Activated CD4-positive, alpha-beta T cell treated with anti-CD3 and anti-CD28 coated beads, Interleukin-2, amount 50 U/mL, for 24 hours (primary cell): ENCODE data around the gene METTL1.

Experiments used
- DNase-seq, 2 donors: peaks; one replicate each; pipeline ENCODE4 v3.0.0-alpha.2; 2020; ENCODE audit warnings: low read depth in 1 of 2, low spot score in 1 of 2

The METTL1 gene

DNA sequence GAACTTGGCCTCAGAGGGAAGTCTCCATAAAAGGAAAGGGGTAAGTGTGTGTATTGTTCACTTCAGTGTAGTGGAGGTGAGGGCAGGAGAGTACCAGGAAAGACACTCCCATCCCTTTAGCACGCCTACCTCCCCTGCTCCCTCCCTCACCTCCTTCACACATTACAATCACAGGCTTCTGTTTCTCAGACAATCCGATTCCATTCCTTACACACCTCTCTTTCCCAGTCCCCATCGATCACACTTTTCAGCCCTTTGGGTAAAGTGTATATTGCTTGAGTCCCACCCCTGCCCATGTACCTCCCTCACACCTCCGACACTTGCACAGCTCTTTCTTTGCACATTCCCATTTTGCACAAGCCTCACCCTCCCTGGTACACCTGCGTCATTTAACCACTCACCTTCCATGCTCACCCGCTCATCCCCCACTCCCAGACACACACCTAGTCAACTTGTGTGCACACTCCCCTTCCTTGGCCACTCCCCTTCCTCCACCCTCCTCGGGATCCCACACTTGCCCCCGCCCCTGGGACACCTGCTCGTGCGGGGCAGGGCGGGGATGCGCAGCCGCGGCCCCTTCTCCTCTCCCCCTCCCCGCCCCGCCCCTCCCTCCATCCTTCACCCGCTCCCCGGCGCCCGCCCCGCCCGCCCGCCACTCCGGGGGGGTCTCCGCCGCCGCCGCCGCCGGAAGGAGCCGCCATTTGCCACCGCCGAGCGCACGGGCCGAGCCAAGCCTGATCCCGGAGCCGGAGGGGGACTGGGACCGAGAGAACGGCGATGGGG is 17.3 kb downstream of the METTL1 start, which contains the start of gene MARCHF9:
TSS of gene MARCHF9 (plus strand) at position 693 of the 783 bp plus-strand sequence. CDS start 426 bp downstream, outside the sequence.
- peak; percentile 53 to 82 for DNase-seq

DNA sequence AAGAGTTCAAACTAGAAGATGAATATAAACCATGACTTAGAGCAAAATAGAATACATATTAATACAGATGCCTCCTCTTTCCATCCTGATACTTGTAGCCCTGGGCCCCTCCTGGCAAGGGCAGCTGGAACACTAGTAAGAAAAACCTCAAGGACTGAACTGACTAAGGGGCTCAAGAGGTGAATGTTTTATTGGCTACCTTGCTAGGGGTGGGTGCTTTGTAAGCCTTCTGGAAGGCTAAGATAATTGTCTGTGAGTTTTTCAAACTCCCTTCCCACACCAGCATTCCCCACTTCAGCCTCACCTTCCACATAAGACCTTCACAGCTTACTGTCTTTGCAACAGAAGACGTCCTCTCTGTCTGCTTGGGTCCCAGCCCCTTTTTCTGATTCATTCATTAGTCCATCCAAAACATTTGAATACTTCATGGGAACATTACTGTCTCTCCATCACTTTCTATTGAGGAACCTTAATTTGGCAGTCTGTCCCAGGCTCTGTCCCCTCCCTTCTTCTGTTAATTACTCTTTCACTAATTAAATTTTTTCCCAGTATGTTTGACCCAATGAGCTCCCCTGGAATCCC is 18.1 kb downstream of the METTL1 start:
- no peak for DNase-seq

GRCh38 chr12:57752668-57753000 is 19.3 kb downstream of the METTL1 start:
- DNase-seq, result no peak

DNA sequence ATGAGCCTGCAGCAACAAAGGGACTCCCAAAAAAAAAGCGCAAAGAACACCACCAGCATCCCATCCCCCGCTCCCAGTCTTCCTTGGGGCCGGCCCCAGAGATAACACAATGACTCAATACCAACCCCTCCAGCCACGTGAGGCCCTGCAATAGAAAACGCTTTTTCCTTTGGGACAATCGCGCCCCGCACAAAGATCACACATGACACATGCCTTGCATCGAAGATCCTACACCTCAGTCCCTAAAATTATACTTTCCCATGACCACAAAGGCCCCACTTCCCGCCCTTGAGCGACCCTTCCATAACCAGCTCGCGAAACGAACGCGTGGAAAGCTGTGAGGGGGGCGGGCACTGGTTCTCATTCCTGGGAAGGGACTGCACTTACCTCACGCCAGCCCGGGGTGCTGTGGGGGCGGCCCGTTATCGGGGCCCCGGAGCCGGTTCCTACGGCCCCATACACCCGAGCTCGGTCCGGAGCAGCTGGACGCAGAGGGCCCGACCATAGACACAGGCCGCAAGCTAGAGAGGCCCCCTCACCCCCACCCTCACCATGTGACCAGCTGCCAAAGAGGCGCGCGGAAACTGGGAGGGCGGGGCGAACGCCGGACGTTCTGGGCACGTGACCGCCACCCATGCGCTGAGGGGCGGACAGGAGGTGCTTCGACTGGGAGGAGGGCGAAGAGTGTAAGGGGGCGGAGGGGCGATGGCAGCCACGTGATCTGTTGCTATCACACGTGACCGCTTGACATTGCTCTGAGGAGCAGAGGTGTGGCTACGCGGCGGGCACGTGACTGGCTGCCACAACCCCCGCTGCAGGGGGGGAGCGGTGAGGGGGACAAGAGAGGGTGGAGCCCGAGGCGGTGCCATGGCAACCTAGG is 19.9 kb downstream of the METTL1 start, which contains the start of gene CDK4:
TSS of gene CDK4 (minus strand) at position 523 of the 880 bp plus-strand sequence. CDS start 593 bp downstream, outside the sequence.
- peak; percentile 90 to 98 for DNase-seq

DNA sequence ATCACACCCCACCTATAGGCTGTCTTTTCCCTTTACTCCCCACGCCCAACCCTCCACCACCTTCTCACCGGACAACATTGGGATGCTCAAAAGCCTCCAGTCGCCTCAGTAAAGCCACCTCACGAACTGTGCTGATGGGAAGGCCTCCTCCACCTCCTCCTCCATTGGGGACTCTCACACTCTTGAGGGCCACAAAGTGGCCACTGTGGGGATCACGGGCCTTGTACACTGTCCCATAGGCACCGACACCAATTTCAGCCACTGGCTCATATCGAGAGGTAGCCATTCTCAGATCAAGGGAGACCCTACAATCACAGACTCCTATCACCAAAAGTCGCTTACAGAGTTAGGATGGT is 20.5 kb downstream of the METTL1 start:
- DNase-seq, result no peak

GRCh38 chr12:57750561-57751431 is 21.1 kb downstream of the METTL1 start:
- DNase-seq, result no peak

- DNase-seq, result no peak
These were observed 22.8 kb downstream of the METTL1 start for GRCh38 chr12:57749061-57749460.

GRCh38 chr12:57746025-57746424 is 25.9 kb downstream of the METTL1 start:
- no peak for DNase-seq

DNA sequence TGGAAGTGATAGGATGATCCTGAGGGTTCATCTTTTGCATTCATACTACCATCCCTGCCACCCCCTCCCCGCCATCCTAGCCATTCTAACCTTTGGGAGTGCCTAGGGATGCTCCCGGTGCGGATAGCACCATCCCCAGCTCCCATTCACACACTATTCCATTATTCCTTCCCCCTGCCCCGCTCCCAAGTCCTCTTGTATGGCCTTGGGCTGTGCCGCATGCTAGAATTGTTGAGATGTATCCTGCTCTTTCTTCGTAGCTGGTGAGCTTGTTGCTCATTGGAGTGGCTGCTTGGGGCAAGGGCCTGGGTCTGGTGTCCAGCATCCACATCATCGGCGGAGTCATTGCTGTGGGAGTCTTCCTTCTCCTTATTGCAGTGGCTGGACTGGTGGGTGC is 26.4 kb downstream of the METTL1 start:
- no peak for DNase-seq

GRCh38 chr12:57744777-57745484 is 27.0 kb downstream of the METTL1 start, which contains the start of gene TSPAN31:
TSPAN31 (plus strand) TSS chr12:57745039; CDS start chr12:57745155, 116 bp downstream.
- peak; percentile 86 to 97 for DNase-seq

DNA sequence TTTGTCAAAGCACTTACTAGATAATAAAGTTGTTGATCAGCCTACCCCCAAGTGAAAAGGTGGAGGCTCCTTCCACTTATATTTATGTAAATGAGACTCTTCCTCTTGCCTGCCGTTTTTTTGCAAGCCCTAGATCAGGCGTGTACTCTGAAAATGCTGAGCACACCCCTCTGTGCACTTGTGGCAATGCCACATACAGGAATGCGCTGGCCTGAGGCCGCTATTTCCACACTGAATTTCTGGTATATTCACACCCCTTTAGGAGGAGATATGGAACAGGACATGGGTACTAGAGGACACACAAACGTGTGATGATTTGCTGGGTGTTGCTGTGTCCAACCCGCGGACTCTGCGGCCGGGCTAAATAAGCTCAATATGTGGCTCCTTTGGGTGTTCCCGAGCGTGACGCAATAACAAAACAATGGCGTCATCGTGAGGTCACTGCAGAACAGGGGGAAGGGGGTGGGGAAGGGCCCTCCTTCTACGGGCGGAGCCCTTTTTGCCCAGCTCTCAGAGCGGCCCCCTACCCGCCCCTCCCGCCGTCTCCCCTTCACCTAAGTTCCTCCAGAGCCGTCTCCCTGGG is 27.6 kb downstream of the METTL1 start:
- peak; percentile 66 to 69 for DNase-seq

DNA sequence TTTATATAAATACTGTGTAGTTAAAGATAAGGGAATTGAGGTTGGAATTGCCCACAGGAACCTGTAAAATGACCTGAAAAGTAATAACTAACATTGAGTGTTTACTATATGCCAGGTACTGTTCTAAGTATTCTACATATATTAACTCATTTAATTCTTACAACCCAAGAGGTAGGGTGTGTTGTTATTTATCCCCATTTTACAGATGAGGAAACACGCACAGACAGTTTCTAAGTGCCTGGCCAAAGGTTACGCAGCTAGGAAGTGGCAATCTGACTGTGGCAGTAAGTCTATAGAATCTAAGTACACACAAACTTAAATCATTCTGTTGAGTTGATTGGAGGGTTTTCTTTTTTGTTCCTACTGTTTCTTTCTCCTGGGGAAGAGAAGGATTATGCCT is 28.1 kb downstream of the METTL1 start:
- DNase-seq, result no peak

- peak in 1 of 2 donors; percentile 70 for DNase-seq
These were observed 29.8 kb downstream of the METTL1 start for GRCh38 chr12:57741844-57742738.

- no peak for DNase-seq
These were observed 30.5 kb downstream of the METTL1 start for GRCh38 chr12:57741413-57741789.

DNA sequence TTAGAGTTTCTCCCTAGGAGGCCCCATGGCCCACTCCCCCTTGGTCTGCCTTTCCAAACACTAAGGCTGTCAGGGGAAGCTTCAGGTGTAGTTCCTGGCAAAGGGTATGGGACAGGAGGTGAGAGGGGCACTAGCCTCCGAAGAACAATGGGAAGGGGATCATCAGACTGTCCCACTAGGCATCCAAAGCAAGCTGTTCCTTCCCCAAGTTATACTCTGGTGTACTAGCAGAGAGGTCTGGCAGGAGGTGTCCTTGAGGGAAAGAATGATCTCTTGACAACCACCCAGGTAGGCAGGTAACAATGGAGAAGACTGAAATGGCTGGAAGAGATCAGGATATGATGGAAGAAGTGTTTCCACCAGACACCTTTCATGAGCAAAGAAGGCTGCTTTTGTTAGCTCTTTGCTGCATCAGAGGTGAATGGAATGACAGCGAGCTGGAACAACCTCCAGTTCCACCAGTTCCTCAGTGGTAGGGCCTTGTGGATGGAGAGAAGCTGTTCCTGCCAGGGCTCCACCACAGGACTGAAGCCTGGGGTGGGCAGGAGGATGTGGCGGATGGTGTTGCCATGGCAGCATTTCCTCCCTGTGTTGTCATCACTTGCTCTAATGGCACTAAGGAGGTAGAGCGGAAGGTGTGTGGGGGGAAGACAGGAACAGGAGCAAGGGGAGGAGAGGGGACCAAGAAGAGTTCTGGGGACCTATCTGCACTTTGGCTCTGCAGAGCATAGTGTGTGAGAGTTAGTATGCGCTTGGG is 31.1 kb downstream of the METTL1 start:
- DNase-seq, result peak in 1 of 2 donors; percentile 68

DNA sequence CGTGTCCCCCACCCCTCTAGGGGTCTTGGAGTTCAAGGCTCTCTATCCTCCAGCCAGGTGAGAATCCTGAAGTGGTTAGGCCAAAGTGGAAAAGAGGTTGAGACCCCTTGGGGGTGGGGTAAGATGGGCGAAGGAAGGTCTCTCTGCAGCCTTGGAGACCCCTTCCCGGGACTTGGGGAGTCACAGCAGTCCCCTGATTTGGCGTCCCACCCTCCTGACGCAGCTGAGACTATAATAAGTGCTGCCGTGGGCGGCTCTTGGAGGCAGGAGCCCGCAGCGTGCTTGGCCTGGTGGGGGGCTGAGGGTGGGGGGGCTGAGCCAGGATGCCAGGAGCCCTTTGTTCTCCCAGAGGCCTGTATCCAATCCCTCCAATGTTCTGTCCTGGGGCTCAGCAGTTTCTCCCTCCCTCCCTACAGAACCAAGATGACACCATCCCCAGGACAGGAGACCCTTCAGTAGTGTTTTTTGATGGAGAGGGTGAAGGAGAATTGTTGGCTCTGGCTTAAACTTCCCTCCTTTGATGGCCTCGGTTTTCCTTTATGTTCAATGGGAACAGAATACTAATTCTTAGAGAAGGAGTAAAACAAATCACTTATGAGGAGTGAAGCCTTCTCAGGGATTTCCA is 31.9 kb downstream of the METTL1 start:
- DNase-seq, result no peak

- DNase-seq, result no peak
These were observed 32.5 kb downstream of the METTL1 start for GRCh38 chr12:57739387-57739786.
